GM19035 (cell line): ENCODE measurements around the gene SCARF2.
"Not testable (repeated sequence)": the region's sequence is repeated elsewhere in the genome, so short reads cannot be mapped to it uniquely, and the experiment has no call there.

ENCODE experiments used
- ATAC-seq: cut with Tn5 transposase; IDR thresholded peaks from one replicate; pipeline ENCODE4 v1.9.1; 2021; ENCODE audit not compliant: unreplicated experiment

Gene SCARF2

DNA sequence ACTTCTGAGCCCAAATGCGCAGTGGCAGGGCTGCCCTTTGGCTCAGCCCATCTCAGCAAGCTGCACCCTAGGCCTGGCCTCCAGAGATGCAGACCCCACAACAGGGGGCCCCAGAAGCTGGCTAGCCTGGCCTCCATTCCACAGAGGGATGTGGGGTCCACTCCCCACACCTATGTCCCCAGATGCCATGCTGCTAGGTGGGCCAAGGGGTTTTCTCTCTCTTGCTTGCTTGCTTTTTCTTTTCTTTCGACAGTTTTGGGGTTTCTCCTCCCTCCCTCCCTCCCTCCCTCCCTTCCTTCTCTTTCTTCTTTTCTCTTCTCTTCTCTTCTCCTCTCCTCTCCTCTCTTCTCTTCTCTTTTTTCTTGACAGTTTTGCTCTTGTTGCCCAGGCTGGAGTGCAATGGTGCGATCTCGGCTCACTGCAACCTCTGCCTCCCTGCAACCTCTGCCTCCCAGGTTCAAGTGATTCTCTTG lies 9.6 kb downstream of the SCARF2 start:
- ATAC-seq, result no peak

DNA sequence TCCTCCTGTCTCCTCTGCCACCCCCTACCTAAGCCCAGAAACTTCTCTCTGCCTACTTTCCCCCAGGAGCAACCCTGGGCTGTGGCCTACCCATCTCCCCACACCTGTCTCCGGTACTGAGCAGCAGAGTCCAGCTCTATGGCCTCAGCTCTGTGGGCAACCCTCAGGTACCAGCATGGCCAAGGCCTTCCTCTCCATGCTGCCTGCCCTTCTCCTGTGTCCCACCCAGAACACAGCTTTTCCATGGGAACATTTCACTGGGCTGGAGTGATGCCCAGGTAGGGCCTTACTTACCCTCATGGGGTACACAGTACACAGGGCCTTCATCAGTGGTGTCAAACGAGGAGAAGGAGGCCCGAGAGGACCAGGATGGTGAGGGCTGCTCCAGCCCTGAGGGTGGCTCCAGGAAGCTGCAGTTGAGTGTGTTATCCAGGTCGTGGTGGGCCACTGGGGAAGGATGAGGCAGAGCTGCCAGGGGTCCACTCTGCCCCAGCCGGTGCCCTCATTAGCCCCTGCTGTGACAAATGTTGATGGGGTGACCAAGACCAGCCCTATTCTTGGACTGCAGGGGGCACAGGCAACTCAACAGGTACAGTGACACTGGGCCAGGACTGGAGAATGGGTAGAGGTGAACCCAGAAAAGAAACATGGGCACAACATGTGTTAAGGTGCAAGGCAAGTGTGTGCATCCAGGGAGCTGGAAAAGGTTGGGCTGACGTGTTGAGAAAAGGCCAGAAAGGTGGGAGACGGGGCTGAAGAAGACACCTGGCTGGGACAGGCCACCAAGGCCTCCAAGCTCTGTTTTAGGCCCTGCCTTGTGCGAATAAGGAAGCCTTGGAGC lies 10.3 kb downstream of the SCARF2 start:
- ATAC-seq, result no peak

DNA sequence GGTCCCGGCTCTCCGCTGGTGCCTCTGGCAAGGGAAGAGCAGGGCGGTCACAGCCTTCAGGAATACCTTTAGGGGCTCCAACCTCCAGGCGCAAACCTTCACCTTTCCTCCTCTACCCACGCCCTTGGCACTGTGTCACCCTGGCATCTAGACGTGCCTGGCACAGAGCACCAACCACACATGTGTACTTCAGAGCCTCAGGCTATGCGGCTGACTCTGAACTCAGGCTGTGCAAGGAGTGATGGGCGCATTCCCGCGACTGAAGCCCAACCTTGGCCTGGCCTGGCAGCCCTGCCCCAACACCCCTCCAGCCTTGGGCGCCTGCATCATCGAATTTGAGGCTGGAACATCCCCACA lies 11.4 kb downstream of the SCARF2 start:
- no peak for ATAC-seq

DNA sequence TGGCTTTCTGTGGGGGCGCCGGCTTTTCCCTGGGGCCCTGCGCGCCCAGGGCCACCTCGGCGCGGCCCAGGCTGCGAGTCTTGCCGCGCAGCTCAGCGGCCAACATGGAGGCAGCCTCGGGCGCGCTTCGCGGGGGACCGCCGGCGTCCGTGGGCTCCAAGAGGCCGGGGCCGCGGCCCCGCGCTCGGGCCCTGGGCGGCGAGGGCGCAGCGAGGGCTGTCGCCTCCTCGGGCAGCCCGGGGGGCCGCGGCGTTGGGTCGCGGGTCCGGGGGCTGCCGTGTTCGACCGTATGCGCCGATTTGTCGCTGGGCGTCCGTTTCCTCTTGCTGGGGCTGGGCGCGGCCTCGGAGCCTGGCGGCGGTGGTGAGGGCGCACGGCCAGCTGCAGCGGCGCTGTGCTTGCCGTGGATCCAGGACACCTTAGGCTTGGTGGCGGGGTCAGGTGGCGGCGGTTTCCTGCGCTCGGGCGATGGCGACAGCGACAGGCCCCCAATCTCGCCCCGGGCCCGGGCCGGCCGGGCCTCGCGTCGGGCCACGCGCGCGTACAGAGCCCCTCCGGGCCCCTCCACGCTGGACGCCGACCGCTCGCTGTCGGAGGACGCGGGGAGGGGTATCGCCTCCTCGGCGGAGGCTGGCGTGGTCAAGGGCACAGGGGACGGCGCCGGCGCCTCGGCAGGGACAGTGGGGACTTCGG lies 11.9 kb downstream of the SCARF2 start:
- no peak for ATAC-seq

DNA sequence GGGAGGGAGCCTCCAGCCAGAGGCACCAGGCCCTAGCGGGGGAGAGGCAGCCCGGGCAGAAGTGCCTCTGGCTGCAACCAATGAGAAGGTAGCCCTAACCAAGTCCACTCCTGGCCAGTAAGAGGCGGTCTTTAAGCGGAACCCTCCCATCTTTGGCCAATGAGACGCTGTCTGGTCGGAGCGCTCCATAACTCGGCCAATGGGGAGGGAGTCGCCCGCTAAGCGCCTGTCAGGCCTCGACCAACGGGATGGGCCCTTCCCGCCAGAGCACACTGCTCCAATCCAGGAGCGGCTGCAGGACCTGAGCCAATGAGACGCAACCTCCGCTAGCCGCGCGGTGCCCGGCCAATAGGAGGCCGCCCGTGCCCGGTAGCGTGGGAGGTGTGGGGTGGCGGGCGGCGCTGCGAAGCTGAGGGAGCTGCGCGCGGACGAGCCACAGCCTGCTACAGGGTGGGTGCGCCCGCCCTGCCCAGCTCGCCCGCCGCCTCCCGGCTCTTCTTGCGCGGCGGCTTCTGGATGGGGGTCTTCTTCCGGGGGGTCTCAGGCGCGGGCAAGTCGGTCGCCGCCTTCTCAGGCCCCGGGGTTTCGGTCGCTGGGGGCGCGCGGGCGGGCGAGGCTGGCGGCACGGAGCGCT lies 12.6 kb downstream of the SCARF2 start:
- no peak for ATAC-seq

DNA sequence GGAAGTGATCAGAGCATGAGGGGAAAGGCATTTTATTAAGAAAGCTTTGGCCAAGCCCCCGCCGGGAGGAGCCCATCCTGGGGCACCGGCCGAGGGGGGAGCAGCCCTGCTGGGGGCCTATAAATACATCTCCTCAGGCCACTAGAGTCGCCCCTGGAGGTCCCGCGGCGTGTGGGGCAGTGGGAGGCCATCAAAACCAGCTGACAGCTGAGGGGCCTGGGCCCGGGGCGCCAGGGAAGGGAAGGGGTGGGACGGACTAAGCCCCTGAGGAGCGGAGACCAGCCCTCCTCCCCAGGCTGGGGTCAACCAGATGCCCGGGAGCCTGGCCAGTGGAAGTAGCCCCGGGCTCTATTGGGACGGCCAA lies 13.1 kb downstream of the SCARF2 start:
- ATAC-seq, result no peak

DNA sequence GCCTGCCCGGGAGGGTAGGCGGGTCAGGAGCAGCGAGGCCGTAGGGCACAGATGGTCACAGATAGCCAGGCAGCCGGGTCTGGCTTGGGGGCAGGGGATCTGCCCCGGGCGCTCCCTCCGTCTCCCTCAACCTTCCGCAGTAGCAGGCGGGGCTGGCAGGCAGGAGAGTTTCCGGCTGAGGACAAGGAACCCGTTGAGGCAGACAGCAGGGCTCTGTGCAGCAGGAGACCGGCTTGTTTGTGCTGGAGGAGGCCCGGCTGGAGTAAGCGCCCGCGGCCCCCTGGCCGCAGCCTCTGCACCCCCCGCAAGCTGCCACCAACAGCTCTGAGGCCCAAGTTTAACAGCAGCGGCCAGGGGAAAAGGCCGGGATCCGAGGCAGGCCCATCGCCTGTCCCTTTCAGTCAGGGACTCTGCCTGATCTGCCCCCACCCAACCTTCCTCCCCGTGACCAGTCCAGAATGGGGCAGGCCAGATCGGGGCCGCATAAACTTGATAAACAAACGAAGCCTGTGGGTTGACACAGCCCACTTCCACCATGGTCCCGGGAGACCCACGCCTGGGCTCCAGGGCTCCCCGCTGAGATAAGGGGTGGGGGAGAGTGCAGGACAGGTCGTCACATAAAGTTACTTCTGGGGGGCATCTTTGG lies 13.6 kb downstream of the SCARF2 start:
- no peak for ATAC-seq

DNA sequence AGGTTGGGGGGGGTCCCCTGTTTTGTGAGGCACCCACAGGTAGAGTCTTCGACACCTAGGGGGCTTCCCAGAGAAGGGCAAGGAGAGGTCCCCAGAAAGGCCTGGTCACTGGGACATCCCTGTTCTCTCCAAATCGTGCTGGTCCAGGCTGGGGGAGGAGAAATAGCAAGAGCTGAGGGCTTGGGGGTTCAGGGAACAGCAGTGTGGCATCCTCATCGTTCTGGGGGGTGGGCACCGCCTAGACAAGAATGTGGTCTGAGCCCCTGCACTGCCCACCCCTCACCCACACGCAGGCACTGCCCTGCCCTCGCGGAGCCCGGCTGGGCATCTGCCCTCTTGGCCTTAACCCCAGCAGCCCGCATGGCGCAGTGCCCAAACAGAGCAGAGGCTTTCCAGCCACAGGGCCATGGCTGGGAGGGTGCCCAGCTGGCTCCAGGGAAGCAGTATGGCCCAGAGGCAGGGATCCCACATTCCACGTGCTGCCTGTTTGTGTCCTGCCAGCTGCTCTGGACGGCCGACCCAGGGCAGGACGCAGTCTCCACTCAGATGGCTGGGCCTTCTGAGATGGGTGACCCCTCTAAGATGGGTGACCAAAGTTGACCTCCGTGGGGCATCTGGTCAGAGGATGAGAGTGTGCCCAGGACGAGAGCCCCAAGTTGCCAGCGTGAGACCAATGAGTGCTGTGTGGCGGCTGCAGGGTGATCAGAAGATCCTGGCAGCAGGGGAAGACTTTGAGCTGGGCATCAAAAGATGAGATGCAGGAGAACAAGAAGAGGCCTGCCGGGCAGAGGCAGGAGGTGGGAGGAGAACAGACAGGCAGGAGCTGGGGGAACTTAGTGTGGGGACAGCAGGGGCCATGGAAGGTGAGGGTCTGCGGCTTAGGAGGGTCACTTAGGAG lies 14.4 kb downstream of the SCARF2 start:
- ATAC-seq, result no peak

DNA sequence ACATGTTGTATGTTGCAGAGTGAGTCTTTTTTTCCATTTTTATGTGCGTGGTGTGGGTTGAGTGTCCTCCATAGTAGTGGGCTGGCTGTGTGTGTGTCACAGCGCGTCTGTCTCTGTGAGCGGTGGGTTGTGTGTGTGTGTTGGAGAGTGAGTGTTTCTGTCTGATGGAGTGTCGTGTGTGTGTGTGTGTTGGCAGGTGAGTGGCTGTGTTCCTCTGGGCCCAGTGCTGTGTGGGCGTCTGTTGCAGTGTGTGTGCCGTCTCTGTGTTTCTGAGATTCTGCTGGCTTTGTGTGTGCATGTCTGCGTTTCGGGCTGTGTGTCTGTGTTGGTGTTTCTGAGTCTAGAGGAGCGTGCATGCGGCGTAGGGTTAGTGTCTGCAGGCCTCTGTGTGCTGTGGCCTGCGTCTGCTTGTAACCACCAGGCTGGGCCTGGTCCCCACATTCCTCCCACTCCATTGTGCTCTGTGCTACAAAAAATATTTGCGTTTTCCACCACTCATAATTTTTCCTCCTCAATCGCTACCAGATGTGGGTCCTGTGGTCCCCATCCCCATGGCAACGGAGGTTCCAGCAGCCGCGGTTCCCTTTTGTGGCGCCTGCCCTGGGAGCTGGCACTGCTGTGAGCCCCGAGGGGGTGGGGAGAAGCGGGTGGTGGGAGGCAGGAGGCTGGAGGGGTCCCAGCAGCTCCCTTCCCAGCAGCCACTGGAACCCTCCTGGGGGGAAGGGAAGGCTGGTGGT lies 15.2 kb downstream of the SCARF2 start:
- ATAC-seq, result no peak

DNA sequence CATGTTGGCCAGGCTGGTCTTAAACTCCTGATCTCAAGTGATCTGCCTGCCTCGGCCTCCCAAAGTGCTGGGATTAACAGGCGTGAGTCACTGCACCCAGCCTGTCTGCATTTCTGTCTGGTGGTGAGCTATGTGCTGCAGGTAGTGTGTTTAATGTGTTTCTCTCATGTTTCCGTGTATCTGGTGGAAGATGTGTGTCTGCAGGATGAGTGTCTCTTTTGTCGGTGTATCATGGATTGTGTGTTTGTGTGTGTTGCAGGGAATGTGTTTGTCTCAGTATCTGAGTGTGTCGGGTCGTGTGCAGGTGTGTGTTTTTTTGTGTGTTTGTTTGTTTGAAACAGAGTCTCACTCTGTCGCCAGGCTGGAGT lies 16.1 kb downstream of the SCARF2 start:
- no peak for ATAC-seq

DNA sequence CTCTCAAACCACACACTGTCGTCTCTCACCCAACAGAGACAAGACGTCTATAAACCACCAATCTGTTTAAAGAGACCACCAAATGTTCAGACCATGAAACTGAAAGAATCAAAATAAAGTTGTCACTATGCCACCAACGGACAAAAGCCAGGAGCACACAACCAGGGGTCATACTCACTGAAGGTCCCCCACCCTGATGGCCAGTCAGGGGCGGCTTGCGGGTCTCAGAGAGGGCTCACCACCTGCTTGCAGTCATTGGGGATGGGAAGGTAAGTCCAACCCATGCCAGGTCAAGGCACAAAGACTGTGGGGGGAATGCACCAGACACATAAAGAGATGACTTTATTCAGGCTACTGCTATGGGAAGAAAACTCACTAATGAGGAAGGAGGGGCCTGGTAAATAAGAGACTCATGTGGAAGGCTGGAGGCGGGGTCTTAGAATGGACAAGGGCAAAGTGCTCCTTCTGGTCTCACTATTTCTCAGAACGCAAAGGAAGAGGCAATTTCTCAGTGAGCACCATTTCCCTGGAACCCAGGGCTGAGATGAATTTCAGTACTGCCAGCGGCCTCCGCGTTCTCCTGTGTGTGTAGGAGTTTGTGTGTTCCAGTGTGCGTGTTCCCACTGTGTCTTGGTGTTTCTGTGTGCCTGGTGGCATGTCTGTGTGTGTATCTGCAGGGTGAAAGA lies 17.3 kb downstream of the SCARF2 start:
- no peak for ATAC-seq

DNA sequence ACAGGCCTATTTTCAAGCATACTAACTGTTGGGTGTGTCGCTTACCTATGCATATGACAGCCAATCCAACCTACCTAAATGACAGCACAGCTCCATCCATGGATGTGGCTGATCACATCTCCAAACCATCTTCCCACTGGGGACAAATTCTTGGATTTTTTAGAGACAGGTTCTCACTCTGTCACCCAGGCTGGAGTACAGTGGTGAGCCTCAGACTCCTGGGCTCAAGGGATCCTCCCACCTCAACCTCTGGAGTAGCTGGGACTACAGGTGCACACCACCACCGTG lies 18.0 kb downstream of the SCARF2 start:
- ATAC-seq, result no peak

DNA sequence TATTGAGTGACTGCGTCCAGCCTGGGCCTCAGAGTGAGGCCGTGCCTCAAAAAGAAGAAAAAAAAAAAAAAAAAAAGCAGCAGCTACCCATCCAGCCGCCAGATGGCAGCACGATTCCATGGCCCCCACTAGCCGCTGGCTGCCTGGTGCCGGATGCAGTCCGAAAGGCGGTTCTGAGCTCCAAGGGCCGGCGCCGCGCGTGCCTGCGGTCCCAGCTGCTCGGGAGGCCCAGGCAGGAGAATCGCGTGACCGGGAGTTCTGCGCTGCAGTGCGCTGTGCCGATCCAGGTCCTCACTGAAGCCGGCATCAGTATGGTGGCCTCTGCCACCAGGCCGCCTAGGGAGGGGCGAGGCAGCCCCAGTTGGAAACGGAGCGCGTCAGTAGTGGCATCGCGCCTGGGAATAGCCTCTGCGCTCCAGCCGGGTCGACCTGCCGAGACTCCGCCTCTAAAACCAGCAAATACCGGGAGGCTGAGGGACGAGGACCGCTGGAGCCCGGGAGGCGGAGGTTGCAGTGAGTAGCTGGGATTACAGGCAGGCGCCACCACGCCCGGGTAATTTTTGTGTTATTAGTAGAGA lies 19.3 kb downstream of the SCARF2 start:
- ATAC-seq, result no peak

DNA sequence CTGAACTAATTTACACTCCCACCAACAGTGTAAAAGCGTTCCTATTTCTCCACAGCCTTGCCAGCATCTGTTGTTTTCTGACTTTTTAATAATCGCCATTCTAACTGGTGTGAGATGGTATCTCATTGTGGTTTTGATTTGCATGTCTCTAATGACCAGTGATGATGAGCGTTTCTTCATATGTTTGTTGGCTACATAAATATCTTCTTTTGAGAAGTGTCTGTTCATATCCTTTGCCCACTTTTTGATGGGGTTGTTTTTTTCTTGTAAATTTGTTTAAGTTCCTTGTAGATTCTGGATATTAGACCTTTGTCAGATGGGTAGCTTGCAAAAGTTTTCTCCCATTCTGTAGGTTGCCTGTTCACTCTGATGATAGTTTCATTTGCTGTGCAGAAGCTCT lies 21.9 kb downstream of the SCARF2 start:
- not testable (repeated sequence) for ATAC-seq

DNA sequence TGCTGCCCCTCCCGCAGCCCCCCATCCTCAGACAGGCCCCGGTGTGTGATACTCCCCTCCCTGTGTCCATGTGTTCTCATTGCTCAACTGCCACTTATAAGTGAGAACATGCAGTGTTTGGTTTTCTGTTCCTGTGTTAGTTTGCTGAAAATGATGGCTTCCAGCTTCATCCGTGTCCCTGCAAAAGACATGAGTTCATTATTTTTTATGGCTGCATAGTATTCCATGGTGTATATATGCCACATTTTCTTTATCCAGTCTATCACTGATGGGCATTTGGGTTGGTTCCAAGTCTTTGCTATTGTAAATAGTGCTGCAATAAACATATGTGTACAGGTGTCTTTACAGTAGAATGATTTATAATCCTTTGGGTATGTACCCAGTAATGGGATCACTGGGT lies 22.4 kb downstream of the SCARF2 start:
- not testable (repeated sequence) for ATAC-seq

DNA sequence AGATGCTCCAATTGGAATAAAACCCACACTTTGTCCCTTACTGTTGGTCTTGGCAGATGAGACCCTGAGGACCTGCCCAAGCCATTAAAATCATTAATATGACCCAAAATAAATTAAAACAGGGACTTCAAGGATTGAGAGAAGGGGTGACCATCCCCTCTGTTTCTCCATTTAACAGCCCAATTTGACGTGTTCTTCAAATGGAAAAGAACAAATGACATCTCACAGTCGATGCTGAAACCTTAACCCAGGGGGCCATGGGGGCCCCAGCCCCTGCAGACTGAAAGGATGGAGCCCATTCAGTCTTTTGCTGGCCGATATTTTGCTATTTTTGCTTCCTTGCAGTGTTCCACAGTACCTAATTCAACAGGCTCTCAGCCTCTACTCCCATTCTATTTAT lies 23.2 kb downstream of the SCARF2 start:
- no peak for ATAC-seq

DNA sequence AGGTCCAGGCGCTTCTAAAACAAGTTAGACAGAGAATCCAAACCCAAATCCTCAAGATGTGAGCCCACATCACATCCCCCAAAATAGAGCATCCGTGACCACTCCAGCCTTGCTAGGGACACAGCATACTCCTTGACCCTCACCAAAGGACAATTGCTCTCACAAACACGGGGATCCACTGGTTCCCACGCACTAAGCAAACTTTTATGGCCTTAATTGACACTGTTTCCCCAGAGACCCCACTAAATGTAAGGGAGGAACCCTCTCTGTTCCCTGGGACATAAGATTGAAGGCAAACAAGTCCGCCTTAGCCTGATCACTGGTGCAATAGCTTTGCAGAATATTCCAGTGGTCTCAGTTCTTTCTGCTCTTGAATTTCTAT lies 23.6 kb downstream of the SCARF2 start:
- ATAC-seq, result no peak

DNA sequence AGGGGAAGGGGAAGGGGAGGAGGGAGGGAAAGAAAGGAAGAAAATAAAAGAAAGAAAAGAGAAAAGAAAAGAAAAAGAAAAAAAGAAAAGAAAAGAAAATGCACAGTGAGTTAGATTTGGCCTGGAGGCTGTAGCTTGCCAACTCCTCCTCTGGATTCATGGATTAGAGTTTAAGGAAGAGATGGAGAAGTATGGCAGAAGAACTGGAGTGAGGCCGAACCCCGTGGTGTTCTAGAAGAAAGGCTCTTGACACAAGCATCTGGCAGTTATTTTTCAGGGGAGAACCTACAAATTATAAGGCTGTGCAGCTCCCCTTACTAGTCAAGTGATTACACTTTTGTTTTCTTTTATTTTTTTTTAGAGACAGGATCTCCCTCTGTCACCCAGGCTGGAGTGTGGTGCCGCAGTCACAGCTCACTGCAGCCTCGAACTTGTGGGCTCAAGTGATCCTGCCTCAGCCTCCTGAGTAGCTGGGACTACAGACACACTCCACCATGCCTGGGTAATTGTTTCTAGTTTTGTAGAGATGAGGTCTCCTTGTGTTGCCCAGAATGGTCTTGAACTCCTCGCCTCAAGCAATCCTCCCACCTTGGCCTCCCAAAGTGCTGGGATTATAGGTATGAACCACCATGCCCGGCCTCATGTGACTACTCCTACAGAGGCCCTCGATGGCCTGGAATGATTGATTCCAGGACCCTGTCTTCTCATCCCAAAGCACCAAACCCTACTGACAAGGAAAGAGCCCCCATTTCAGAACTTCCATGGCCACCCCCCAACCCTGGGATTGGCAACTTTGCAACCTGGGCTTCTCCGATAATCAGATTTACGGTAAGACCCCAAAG lies 24.2 kb downstream of the SCARF2 start:
- ATAC-seq, result no peak
